ENCODE data around the gene ARMC9.

Gene ARMC9

DNA sequence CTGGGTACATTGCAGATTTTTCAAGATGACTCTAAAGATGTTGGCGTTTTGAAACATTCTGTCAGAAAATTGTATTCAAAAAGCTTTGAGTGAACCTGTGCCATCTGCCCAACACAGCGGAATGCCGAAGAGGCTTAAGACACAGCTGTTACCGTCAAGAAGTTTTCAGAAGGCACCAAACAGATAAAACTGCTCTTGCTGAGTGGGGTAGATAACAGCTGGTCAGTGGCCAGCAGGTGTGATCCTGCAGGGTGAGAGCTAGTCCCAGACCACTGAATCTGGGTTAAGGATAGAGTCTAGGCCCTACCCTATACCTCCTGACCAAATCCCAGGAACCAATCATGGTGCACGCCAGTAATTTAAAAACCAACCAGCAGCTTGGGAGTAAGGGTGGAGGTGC lies 136.6 kb downstream of the ARMC9 start:
- TF ChIP-seq, protein P1, sequence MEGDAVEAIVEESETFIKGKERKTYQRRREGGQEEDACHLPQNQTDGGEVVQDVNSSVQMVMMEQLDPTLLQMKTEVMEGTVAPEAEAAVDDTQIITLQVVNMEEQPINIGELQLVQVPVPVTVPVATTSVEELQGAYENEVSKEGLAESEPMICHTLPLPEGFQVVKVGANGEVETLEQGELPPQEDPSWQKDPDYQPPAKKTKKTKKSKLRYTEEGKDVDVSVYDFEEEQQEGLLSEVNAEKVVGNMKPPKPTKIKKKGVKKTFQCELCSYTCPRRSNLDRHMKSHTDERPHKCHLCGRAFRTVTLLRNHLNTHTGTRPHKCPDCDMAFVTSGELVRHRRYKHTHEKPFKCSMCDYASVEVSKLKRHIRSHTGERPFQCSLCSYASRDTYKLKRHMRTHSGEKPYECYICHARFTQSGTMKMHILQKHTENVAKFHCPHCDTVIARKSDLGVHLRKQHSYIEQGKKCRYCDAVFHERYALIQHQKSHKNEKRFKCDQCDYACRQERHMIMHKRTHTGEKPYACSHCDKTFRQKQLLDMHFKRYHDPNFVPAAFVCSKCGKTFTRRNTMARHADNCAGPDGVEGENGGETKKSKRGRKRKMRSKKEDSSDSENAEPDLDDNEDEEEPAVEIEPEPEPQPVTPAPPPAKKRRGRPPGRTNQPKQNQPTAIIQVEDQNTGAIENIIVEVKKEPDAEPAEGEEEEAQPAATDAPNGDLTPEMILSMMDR (IDR thresholded peaks at IDR 0.05; ENCODE audit: control insufficient read depth, insufficient read depth, low read depth, low read length, missing control alignments) = no peak
- DNase-seq (ENCODE audit: low read depth) = no peak
- H3K4me3 ChIP-seq (ENCODE audit: control insufficient read depth, low read depth, low read length) = no peak overlapping the region

DNA sequence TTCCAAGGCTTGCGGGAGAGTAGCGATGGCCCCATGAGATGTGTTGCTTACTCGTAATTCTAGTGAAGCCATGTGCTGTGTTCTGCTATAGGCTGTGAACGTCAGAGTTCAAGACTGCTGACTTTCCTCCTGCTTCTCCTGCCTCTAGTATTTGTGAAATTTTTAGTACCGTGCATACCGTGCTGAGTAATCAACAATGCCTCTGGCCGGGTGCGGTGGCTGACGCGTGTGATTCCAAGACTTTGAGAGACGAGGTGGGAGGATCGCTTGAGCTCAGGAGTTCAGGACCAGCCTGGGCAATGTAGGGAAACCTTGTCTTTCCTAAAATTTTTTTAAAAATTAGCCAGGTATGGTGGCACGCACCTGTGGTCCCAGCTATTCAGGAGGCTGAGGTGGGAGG lies 137.2 kb downstream of the ARMC9 start:
- no peak overlapping the region for H3K4me3 ChIP-seq (ENCODE audit: control insufficient read depth, low read depth, low read length)
- no peak for DNase-seq (ENCODE audit: low read depth)
- TF ChIP-seq, protein P1 (IDR thresholded peaks at IDR 0.05; ENCODE audit: control insufficient read depth, insufficient read depth, low read depth, low read length, missing control alignments) = no peak

DNA sequence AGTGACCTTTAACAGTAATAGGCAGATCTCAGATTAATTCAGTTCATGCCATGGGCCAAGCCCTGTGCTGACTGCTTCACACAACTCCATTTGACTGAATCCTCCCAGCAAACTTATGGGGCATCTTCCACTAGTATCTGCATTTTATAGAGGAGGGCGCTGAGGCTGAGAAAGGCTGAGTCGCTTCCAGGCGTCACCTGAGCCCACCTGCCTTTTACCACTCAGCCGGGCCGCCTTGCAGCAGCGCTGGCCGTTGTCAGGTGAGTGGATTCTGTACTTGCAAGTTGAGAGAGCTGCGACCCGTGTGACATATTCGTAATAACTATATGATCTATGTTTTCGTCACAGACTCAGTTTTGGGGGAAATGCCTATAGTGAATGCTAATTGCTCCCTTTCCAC lies 137.8 kb downstream of the ARMC9 start:
- TF ChIP-seq, protein P1 (IDR thresholded peaks at IDR 0.05; ENCODE audit: control insufficient read depth, insufficient read depth, low read depth, low read length, missing control alignments) = no peak
- no peak for DNase-seq (ENCODE audit: low read depth)

DNA sequence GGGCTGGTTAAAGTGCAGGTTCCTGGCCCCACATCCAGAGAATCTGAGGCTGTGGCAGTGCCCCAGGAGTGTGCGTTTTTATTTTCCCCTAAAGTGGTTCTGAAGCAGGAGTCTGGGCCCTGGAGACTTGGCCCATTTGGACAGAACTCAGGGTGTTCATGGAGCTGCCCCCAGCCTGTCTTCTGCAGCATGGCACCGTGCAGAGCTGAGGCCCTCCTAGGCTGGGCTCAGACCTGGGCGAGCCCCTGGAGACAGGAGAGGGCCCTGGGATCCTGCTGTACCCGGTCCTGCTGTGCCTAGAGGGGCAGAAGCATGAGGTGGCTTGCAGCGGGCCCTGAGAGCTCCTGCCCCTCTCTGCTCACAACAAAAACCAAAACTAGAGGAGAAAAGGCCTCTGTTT lies 138.3 kb downstream of the ARMC9 start:
- DNase-seq (ENCODE audit: low read depth) = no peak
- TF ChIP-seq, protein P1 (IDR thresholded peaks at IDR 0.05; ENCODE audit: control insufficient read depth, insufficient read depth, low read depth, low read length, missing control alignments) = no peak
- H3K4me3 ChIP-seq (ENCODE audit: control insufficient read depth, low read depth, low read length) = no peak overlapping the region

More for the DNA sequence above, 137.8 kb downstream of the ARMC9 start:
- H3K4me3 ChIP-seq (ENCODE audit: control insufficient read depth, low read depth, low read length) = no peak overlapping the region

DNA sequence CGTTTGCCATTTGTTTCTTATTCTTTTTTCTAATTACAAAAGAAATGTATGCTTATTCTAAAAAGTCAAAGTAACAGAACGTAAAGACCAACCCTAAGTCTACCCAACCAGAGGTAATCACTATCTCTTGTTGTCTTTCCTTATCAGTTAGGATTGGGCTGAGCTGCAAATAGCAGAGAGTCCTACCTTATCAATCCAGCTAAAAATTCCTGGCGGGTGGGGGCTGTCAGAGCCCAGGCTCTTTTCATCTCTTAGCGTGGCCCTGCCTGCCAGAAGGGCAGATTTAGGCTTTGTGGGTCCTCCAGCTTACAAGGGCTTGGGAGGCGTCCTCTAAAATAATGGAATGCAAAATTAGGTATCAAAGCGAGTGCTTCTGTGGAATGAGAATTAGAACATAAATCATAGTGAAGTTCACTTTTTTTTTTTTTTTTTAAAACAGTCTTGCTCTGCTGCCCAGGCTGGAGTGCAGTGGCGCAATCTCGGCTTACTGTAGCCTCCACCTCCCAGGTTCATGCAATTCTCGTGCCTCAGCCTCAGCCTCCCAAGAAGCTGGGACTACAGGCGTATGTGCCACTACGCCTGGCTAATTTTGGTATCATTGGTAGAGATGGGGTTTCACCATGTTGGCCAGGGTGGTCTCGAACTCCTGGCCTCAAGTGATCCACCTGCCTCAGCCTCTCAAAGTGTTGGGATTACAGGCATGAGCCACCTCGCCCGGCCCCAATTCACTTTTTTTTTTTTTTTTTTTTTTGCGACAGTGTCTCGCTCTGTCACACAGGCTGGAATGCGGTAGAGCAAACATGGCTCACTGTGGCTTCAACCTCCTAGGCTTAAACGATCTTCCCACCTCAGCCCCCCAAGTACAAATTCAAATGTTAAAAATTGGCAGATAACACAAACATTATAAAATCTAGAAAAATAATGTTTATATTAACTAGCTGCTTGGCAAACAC lies 139.7 kb downstream of the ARMC9 start:
- H3K4me3 ChIP-seq (ENCODE audit: control insufficient read depth, low read depth, low read length) = no peak overlapping the region
- no peak for DNase-seq (ENCODE audit: low read depth)
- TF ChIP-seq, protein P1 (IDR thresholded peaks at IDR 0.05; ENCODE audit: control insufficient read depth, insufficient read depth, low read depth, low read length, missing control alignments) = no peak

DNA sequence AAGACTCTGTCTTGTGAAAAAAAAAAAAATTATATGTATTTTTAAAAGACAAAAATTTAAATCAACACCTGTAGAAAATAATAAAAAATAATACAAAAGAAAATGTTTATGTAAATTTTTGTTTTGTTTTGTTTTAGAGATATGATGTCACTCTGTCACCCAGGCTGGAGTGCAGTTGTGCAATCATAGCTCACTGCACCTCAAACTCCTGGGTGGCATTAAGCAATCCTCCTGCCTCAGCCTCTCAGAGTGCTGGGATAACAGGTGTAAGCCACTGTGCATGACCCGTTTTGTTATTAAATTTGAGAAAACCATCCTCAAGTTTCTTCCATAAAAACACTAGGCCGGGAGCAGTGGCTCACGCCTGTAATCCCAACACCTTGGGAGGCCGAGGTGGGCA lies 140.9 kb downstream of the ARMC9 start:
- no peak overlapping the region for H3K4me3 ChIP-seq (ENCODE audit: control insufficient read depth, low read depth, low read length)
- TF ChIP-seq, protein P1 (IDR thresholded peaks at IDR 0.05; ENCODE audit: control insufficient read depth, insufficient read depth, low read depth, low read length, missing control alignments) = no peak
- DNase-seq (ENCODE audit: low read depth) = no peak
